ENCODE measurements around the gene CUBN. TPM values are rescaled to one million over a fixed set of nuclear protein-coding genes. Genes with fewer than 3 reads are reported as not detected.

Gene CUBN
- total and polyA plus RNA-seq, 9 of the 15 experiments (the other 6 are each of a cell fraction or from before 2014, with no cell fraction given) = 0.04 to 0.33 (median 0.09) TPM

- TF ChIP-seq MED1 (CRISPR knock-in tag; IDR thresholded peaks at IDR 0.05; ENCODE audit: borderline replicate concordance) = no peak
- no peak for TF ChIP-seq ZNF41 (CRISPR knock-in tag; conservative IDR thresholded peaks at IDR 0.05)
Observed at GRCh38 chr10:17005621-17006566, 123.7 kb downstream of the CUBN start (continued).

GRCh38 chr10:17004801-17005380, 124.7 kb downstream of the CUBN start:
- Histone ChIP-seq H3K9me3 (replicated peaks; ENCODE audit: control insufficient read depth, insufficient read depth, low read depth, low read length) (no peaks in the 10 kb centered on the region), H4K20me1 (replicated peaks; ENCODE audit: control insufficient read depth, insufficient read depth, low read length) (no peaks in the 10 kb centered on the region), H2AFZ (ENCODE audit: low read depth, low read length) (no peak overlapping the region), H3K4me1 (replicated peaks in 1 of 2; ENCODE audit: control insufficient read depth in 2 of 2, insufficient read depth in 2 of 2, low read length in 2 of 2) (no peaks in the 10 kb centered on the region; a peak in 2 of 5 replicates), H3K4me3 (no peak overlapping the region), H3K36me3 (ENCODE audit: control insufficient read depth, insufficient read depth, low read length) (no peaks in the 10 kb centered on the region), H3K27ac (ENCODE audit: extremely low read depth, low read depth, low read length) (no peak overlapping the region), H3K9me1 (ENCODE audit: control insufficient read depth, insufficient read depth, low read length) (no peaks in the 10 kb centered on the region), H3K79me2 (ENCODE audit: control insufficient read depth, insufficient read depth, low read length) (no peaks in the 10 kb centered on the region), H3K4me2 (ENCODE audit: insufficient read depth, low read length) (no peak overlapping the region), H3K27me3 (ENCODE audit: control insufficient read depth in 2 of 2, insufficient read depth in 2 of 2, low read length in 2 of 2) (0 out of 5 replicates have a peak, but pooled peaks cover 0 to 5% of the 10 kb centered on the region in 2 experiments), H3K9ac (ENCODE audit: insufficient read depth in 1 of 2, low read depth in 2 of 2, low read length in 2 of 2) (no peak overlapping the region)
- WGBS (ENCODE audit: insufficient coverage, low coverage, missing lambda C conversion rate) = 67% methylated on average over 6 of the region's 6 CpGs
- CTCF ChIA-PET (ENCODE audit: low intra/inter-chr PET ratio) = no interaction called here
- in situ Hi-C loops (cut with MboI) (no loop called here), intact Hi-C loops (cut with micrococcal nuclease) (loop anchor here (5.0 kb wide), 1 partner anchor 53 kb away; no protein-coding TSS in a partner anchor)
- FAIRE-seq = no peak
- no TSS peak for BruUV-seq (replicated peaks)
- DNase-seq (ENCODE audit: extremely low read depth in 1 of 4, low spot score in 3 of 4) = no peak
- ATAC-seq = no peak
- POLR2A ChIA-PET = interaction anchor here (1.0 kb wide), 1 partner anchor 9 kb away, joined by 4 read pairs; no protein-coding TSS in a partner anchor
- TF ChIP-seq NFRKB (IDR thresholded peaks at IDR 0.05; ENCODE audit: low read depth) (no peak), ZNF263 (CRISPR knock-in tag; IDR thresholded peaks at IDR 0.05; ENCODE audit: borderline replicate concordance) (no peak), TAF15 (IDR thresholded peaks at IDR 0.05; ENCODE audit: low read depth, low read length) (no peak), EP400 (IDR thresholded peaks at IDR 0.05) (no peak), ZNF655 (CRISPR knock-in tag; IDR thresholded peaks at IDR 0.05) (no peak), SIN3A (IDR thresholded peaks at IDR 0.05; ENCODE audit: borderline replicate concordance in 2 of 2, control insufficient read depth in 1 of 2, low read depth in 2 of 2, low read length in 2 of 2) (no peak), KDM4B (IDR thresholded peaks at IDR 0.05; ENCODE audit: borderline replicate concordance in 2 of 2, low read depth in 1 of 2) (no peak), PATZ1 (CRISPR knock-in tag; IDR thresholded peaks at IDR 0.05; ENCODE audit: borderline replicate concordance) (no peak), C11orf30 (IDR thresholded peaks at IDR 0.05; ENCODE audit: low read depth) (no peak), ZNF707 (CRISPR knock-in tag; conservative IDR thresholded peaks at IDR 0.05) (no peak), GTF2F1 (IDR thresholded peaks at IDR 0.05; ENCODE audit: low read depth, low read length) (no peak), FOXJ3 (CRISPR knock-in tag; IDR thresholded peaks at IDR 0.05) (no peak), DIDO1 (tag; IDR thresholded peaks at IDR 0.05; ENCODE audit: low read depth) (no peak), ZBTB1 (CRISPR knock-in tag; IDR thresholded peaks at IDR 0.05; ENCODE audit: borderline replicate concordance, low read depth) (no peak)

All from K562 (cell line).